ENCODE measurements around the gene P2RX3. TPM values are rescaled to one million over a fixed set of nuclear protein-coding genes. Genes with fewer than 3 reads are reported as not detected.

P2RX3 gene
- total and polyA plus RNA-seq, 9 donors = 1.3 to 5.2 (median 2.5) TPM

DNA sequence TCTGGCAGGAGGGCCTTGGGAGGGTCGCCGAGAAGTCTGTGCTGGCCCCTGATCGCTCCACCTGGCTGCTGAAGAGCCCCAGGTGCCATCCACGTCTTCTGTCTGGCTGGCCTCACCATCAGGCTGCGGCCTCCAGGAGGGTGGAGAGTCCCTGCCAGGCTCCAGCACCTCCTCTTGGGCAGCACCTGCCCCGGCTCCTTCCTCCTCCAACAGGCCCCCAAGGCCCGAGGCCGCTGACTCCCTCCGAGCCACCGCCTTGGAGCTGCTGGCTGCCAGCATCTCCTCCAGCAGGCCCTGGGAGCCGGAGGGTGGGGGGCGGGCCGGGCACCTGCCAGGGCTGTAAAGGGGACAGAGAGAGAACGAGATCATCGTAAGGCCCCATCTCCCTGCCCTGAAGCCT lies 35.7 kb upstream of the P2RX3 start:
- no peaks in the 10 kb centered on the region for H3K27me3 ChIP-seq (ENCODE audit: control insufficient read depth, insufficient read depth, low read length)
- H3K4me1 ChIP-seq (ENCODE audit: control insufficient read depth, insufficient read depth, low read length) = peaks cover 20% of the 10 kb centered on the region
- DNase-seq = no peak
- H3K9me3 ChIP-seq (replicated peaks; ENCODE audit: control insufficient read depth, low read depth, low read length) = peaks cover 16% of the 10 kb centered on the region
- no peak overlapping the region for H3K4me3 ChIP-seq (ENCODE audit: low read length)
- H3K27ac ChIP-seq (ENCODE audit: low read length) = no peak overlapping the region
- WGBS (ENCODE audit: insufficient coverage) = 91% methylated on average over 14 of the region's 15 CpGs
- H3K36me3 ChIP-seq (ENCODE audit: control insufficient read depth, insufficient read depth, low read length) = peaks cover 78% of the 10 kb centered on the region

DNA sequence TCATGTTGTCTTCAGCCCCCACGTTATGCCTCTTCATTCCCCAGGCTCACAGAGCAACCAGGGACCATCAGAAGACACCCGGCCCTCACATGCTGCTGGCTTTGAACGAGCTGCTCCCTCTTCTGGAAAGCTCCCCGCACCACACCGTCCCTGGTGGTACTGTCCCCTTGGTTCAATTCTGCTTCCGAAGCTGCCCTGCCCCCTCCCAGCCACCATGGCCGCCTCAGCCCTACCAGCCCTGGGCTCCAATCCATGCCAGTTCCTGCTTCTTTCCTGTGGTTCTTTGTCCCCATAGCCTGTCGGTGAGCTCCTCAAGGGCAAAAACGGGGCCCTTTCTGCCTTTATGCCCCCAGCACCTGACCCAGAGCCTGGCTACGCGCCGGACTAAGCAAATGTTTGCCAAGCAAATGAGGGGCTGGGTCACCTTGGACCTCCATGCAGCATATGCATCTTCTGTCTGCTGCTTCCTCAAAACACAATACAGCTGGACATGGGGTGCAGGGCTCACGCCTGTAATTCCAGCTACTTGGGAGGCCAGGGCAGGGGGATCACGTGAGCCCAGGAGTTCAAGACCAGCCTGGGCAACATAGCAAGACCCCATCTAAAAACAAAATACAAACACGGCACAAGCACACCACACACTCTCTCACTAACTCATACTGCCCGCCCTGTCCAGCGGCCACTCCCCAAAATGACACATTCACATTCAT lies 34.7 kb upstream of the P2RX3 start:
- H3K36me3 ChIP-seq (ENCODE audit: control insufficient read depth, insufficient read depth, low read length) = peaks cover 77% of the 10 kb centered on the region

DNA sequence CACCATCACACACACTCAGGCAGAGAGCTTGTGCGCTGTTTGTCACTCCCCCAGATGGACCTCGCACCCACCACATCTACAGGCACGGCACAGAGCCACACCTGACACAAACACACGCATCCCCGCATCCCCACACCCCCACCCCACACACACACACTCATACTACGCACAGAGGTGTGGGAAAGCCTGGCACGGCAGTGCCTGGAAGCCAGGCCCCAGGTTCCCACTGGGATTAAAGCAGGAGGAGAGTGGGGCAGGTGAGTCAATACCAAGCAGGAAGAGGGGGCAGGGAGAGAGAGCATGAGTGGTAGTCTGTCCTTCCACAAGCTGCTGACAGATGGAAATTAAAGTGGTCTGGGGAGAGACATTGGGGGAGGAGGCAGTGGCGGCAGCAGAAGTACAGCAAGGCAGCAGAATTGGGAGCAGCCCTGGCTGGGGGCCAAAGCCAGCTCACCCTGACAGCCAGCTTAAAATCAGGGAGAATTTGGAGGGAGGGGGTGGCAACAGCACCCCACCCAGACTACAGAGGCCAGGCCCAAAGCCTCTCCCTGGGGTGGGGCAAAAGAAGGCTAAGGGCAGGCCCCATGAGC lies 34.1 kb upstream of the P2RX3 start:
- Histone ChIP-seq H3K4me1 (ENCODE audit: control insufficient read depth, insufficient read depth, low read length) (peaks cover 36% of the 10 kb centered on the region), H3K4me3 (ENCODE audit: low read length) (no peak overlapping the region), H3K27ac (ENCODE audit: low read length) (no peak overlapping the region), H3K9me3 (replicated peaks; ENCODE audit: control insufficient read depth, low read depth, low read length) (peaks cover 14% of the 10 kb centered on the region), H3K36me3 (ENCODE audit: control insufficient read depth, insufficient read depth, low read length) (peaks cover 78% of the 10 kb centered on the region), H3K27me3 (ENCODE audit: control insufficient read depth, insufficient read depth, low read length) (no peaks in the 10 kb centered on the region)
- no peak for DNase-seq
- 67% methylated on average over 2 of the region's 8 CpGs for WGBS (ENCODE audit: insufficient coverage)

More for the DNA sequence above, 34.7 kb upstream of the P2RX3 start:
- Histone ChIP-seq H3K27me3 (ENCODE audit: control insufficient read depth, insufficient read depth, low read length) (no peaks in the 10 kb centered on the region), H3K27ac (ENCODE audit: low read length) (no peak overlapping the region), H3K9me3 (replicated peaks; ENCODE audit: control insufficient read depth, low read depth, low read length) (peaks cover 16% of the 10 kb centered on the region), H3K4me1 (ENCODE audit: control insufficient read depth, insufficient read depth, low read length) (peaks cover 29% of the 10 kb centered on the region), H3K4me3 (ENCODE audit: low read length) (no peak overlapping the region)
- DNase-seq = no peak
- 81% methylated on average over 17 of the region's 17 CpGs for WGBS (ENCODE audit: insufficient coverage)

DNA sequence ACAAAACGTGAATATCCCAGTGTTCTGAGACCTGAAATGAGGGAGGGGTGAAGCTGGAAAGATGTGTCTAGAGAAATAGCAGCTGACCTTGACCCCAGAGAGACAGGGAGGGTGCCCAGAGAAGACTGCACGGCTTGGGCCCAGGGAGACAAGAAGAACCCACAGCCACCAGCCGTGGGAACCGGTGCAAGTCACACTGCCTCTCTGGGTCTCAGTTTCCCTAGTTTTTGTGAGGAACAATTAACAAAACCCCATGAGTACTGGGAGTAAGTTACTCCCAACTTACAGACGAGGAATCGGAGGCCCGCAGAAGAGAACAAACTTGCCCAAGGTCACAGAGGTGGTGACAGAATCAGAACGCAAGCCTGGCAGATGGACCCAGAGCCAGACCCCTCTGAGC lies 32.6 kb upstream of the P2RX3 start:
- Histone ChIP-seq H3K4me3 (ENCODE audit: low read length) (no peak overlapping the region), H3K36me3 (ENCODE audit: control insufficient read depth, insufficient read depth, low read length) (peaks cover 77% of the 10 kb centered on the region), H3K27me3 (ENCODE audit: control insufficient read depth, insufficient read depth, low read length) (no peaks in the 10 kb centered on the region), H3K27ac (ENCODE audit: low read length) (no peak overlapping the region), H3K4me1 (ENCODE audit: control insufficient read depth, insufficient read depth, low read length) (peaks cover 50% of the 10 kb centered on the region), H3K9me3 (replicated peaks; ENCODE audit: control insufficient read depth, low read depth, low read length) (peaks cover 5% of the 10 kb centered on the region)
- no peak for DNase-seq
- 86% methylated on average over 8 of the region's 8 CpGs for WGBS (ENCODE audit: insufficient coverage)

DNA sequence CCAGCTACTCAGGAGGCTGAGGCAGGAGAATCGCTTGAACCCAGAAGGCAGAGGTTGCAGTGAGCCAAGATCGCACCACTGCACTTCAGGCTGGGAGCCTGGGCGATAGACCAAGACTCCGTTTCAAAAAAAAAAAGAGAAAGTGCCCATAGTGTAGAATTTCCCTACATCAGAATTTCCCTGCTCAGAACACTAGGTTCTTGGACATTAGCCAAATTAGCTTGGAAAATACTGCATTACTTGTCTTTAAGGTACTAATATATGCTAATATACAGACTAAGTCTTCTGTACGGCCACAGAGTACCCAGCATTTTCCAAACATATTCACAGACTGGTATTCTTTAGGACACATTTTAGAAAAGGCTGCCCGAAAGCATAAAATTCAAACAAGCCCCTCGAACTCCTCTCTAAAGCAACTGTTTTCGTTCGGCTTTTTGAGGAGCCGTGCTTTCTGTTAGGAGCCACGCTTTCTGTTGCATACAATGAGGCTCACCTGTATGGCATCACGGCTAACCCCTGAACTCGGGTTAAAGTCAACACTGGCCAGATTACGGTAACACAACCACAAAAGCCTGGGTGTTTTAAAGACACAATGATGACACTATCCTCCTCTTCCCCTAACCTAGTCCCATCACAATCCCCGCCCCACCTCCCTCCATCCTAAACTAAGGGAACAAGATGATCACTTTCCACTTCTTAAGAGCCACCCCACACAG lies 31.8 kb upstream of the P2RX3 start:
- Histone ChIP-seq H3K36me3 (ENCODE audit: control insufficient read depth, insufficient read depth, low read length) (peaks cover 71% of the 10 kb centered on the region), H3K4me1 (ENCODE audit: control insufficient read depth, insufficient read depth, low read length) (peaks cover 58% of the 10 kb centered on the region), H3K27ac (ENCODE audit: low read length) (no peak overlapping the region), H3K4me3 (ENCODE audit: low read length) (no peak overlapping the region), H3K27me3 (ENCODE audit: control insufficient read depth, insufficient read depth, low read length) (no peaks in the 10 kb centered on the region), H3K9me3 (replicated peaks; ENCODE audit: control insufficient read depth, low read depth, low read length) (peaks cover under 1% of the 10 kb centered on the region)
- peak; percentile 51 for DNase-seq
- WGBS (ENCODE audit: insufficient coverage) = 70% methylated on average over 11 of the region's 15 CpGs

DNA sequence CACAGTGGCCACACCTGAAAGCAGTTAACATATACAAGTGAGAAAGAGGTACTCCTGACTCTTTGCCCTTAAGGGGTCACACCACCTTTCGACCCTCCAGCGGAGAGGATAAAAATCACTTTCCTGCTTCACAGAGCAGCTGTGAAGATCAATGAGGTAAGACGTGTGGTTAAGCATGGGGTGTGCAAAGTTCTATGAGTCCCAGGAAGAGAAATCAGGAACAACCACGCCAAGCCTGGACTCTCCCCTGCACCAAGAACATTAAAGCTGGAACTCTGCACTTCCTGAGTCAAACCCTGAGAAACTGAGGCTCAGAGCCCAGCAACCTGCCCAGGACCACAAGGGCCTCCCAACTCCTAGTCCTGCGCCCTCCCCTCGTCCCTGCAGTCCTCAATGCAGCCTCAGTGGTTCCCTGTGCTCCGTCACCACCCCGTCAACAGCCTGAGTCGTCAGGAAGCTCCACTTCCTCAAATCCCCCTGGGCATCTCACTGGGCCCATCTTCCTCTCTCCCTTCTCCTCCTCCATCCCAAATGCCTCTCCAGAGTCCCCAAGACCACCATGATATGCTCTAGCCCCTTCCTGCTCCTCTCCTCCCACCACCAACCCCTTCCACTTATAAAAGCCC lies 31.1 kb upstream of the P2RX3 start:
- no peak for DNase-seq
- Histone ChIP-seq H3K27ac (ENCODE audit: low read length) (peak overlapping the region; percentile 14), H3K9me3 (replicated peaks; ENCODE audit: control insufficient read depth, low read depth, low read length) (no peaks in the 10 kb centered on the region), H3K4me3 (ENCODE audit: low read length) (no peak overlapping the region), H3K4me1 (ENCODE audit: control insufficient read depth, insufficient read depth, low read length) (peaks cover 66% of the 10 kb centered on the region), H3K27me3 (ENCODE audit: control insufficient read depth, insufficient read depth, low read length) (no peaks in the 10 kb centered on the region), H3K36me3 (ENCODE audit: control insufficient read depth, insufficient read depth, low read length) (peaks cover 64% of the 10 kb centered on the region)
- 58% methylated on average over 5 of the region's 9 CpGs for WGBS (ENCODE audit: insufficient coverage)

DNA sequence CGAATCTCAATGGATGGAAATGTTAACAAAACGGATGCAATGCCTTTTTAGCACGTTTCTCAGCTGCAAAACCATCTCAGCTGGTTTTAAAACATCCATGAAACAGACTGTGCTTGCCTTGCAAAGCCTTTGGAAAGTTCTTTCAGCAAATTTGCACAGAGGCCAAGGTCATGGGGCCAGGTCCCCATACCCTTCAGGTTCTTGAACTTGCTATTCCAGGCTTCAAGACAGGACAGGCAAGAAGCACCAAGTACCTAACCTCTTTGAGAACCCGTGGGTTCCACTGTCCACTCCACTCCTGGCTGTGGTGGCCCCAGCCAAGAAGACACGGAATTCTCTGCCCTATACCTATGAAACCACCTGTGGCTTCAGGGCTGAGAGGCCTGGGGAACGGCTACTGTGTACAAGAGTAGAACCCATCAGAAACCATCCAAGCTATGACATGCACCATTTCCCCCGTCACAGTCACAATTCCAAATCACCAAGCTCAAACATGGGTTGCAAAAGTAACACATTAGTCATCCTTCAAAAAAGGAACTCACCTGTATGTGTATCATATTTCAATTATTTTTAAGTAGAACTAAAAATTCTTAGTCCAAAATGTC lies 30.4 kb upstream of the P2RX3 start:
- H3K4me3 ChIP-seq (ENCODE audit: low read length) = no peak overlapping the region
- WGBS (ENCODE audit: insufficient coverage) = 54% methylated on average over 4 of the region's 7 CpGs
- H3K36me3 ChIP-seq (ENCODE audit: control insufficient read depth, insufficient read depth, low read length) = peaks cover 63% of the 10 kb centered on the region
- DNase-seq = no peak
- H3K9me3 ChIP-seq (replicated peaks; ENCODE audit: control insufficient read depth, low read depth, low read length) = no peaks in the 10 kb centered on the region
- H3K27ac ChIP-seq (ENCODE audit: low read length) = peak overlapping the region; percentile 7
- no peaks in the 10 kb centered on the region for H3K27me3 ChIP-seq (ENCODE audit: control insufficient read depth, insufficient read depth, low read length)
- H3K4me1 ChIP-seq (ENCODE audit: control insufficient read depth, insufficient read depth, low read length) = peaks cover 73% of the 10 kb centered on the region

DNA sequence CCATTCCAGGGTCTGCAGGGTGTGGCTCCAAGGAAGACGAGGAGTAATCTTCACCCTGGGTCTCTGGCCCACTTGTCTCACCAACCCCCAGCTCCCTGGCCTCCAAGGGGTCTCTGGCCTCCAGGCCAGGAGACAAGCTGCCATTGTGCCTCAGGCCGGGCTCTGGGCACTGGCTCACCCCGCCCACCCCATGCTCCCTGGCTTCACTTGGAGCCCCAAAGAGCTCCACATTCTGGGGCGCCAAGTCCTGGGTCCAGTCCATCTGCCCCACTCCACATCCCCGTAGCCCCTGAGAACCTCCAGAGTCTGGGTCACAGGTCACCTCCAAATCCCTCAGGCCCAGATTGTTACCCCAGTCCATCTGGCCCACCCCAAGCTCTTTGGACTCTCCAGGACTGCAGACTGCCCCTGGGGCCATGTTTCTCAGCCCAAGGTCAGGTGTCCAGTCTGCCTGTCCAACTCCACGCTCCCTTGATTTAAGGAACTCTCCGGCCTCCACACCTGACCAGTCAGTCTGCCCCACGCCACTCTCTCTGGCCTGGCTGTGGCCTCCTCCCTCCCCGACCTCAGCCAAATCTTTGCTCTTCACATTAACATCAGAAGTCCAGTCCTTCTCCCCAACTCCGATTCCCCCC lies 29.6 kb upstream of the P2RX3 start:
- no peak for DNase-seq
- Histone ChIP-seq H3K27ac (ENCODE audit: low read length) (no peak overlapping the region), H3K27me3 (ENCODE audit: control insufficient read depth, insufficient read depth, low read length) (no peaks in the 10 kb centered on the region), H3K36me3 (ENCODE audit: control insufficient read depth, insufficient read depth, low read length) (peaks cover 63% of the 10 kb centered on the region), H3K4me3 (ENCODE audit: low read length) (no peak overlapping the region), H3K9me3 (replicated peaks; ENCODE audit: control insufficient read depth, low read depth, low read length) (no peaks in the 10 kb centered on the region), H3K4me1 (ENCODE audit: control insufficient read depth, insufficient read depth, low read length) (peaks cover 81% of the 10 kb centered on the region)
- 73% methylated on average over 10 of the region's 10 CpGs for WGBS (ENCODE audit: insufficient coverage)

DNA sequence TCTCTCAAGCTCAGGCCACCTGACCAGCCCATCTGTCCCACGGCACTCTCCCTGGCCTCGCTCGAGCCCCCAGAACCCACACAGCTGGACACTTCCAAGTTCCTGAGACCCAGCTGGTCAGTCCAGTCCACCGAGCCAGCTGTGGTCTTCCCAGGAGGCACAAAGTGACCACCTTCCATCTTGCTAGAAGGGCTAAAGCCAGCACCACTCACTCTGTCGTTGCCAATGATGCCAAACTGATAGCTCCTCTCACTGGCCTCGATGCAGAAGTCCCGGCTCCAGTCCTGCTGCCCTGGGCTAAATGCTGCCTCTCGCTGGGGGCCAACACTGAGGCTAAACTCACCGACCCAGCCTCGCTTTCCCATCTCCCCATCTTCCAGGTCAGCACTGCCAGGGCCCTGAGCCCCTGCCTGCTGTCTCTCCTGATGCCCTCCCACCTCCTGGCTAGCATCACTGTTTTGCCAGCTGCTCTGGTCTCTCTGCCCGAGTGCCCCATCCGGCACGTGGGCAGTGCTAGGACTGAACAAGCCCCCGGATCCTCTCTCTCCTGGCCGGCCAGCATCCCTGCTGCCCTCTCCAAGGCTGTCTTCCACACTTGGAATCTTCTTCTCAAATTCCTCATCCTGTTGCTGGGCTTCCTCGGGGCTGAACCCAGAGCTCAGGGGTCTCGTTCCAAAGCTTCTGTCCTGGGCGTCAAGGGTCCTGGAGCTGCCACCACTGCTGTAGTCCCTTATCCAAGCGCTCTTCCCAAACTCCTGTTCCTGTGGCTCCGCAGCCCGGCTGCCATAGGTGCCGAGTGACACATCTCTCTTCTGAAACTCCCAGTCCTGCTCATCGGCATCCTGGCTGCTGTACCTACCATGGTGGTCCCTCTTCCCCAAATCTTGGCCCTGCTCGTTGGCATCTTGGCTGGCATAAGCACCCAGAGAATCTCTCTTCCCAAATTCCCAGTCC lies 28.8 kb upstream of the P2RX3 start:
- no peak overlapping the region for H3K27ac ChIP-seq (ENCODE audit: low read length)
- H3K4me1 ChIP-seq (ENCODE audit: control insufficient read depth, insufficient read depth, low read length) = peaks cover 78% of the 10 kb centered on the region
- no peaks in the 10 kb centered on the region for H3K27me3 ChIP-seq (ENCODE audit: control insufficient read depth, insufficient read depth, low read length)
- H3K36me3 ChIP-seq (ENCODE audit: control insufficient read depth, insufficient read depth, low read length) = peaks cover 65% of the 10 kb centered on the region
- no peaks in the 10 kb centered on the region for H3K9me3 ChIP-seq (replicated peaks; ENCODE audit: control insufficient read depth, low read depth, low read length)
- H3K4me3 ChIP-seq (ENCODE audit: low read length) = no peak overlapping the region
- peak; percentile 49 for DNase-seq
- 76% methylated on average over 24 of the region's 24 CpGs for WGBS (ENCODE audit: insufficient coverage)
